Tibial nerve (tissue), 3 donors: ENCODE data around the gene TM4SF4.

ENCODE experiments used
- CTCF ChIP-seq, 5 experiments: fragments of 200-600 bp in 3 of 5; fragments of 450-650 bp in 2 of 5; sonication (generic) in 3 of 5; IDR thresholded peaks; one replicate each; pipeline ENCODE4 v1.5.1; 2016 to 2019; ENCODE audit warnings: antibody characterized with exemption in 5 of 5, mild to moderate bottlenecking in 3 of 5, moderate library complexity in 2 of 5
- POLR2A ChIP-seq, 2 donors: fragments of 450-650 bp; IDR thresholded peaks; one replicate each; pipeline ENCODE4 v1.6.1; 2017; ENCODE audit warnings: antibody characterized with exemption in 2 of 2, mild to moderate bottlenecking in 2 of 2, moderate library complexity in 2 of 2

GRCh38 chr3:149474250-149474817 is at the start of gene TM4SF4:
- TF ChIP-seq CTCF (IDR thresholded peaks at IDR 0.05) (no peak), POLR2A (IDR thresholded peaks at IDR 0.05) (no peak)
